DMS79 (cell line): Measurements from ENCODE around the gene HPN.
"Not testable (repeated sequence)": the region's sequence is repeated elsewhere in the genome, so short reads cannot be mapped to it uniquely, and the experiment has no call there.

Experiments used
- DNase-seq: peaks from one replicate; lab custom pipeline; 2025; lab: John Stamatoyannopoulos, UW

HPN gene

GRCh38 chr19:35084509-35084762, 42.9 kb downstream of the HPN start:
- no peak for DNase-seq

- DNase-seq = no peak
Measured at GRCh38 chr19:35085947-35086346, 44.4 kb downstream of the HPN start.

GRCh38 chr19:35086455-35086854, 44.9 kb downstream of the HPN start:
- no peak for DNase-seq

- DNase-seq = no peak
Measured at GRCh38 chr19:35087393-35087792, 45.9 kb downstream of the HPN start.

- DNase-seq = no peak
Measured at GRCh38 chr19:35088131-35088913, 46.8 kb downstream of the HPN start.

GRCh38 chr19:35089554-35089953, 48.0 kb downstream of the HPN start:
- DNase-seq = no peak

- DNase-seq = no peak
Measured at GRCh38 chr19:35090160-35090505, 48.6 kb downstream of the HPN start.

GRCh38 chr19:35090506-35091214, 49.1 kb downstream of the HPN start:
- no peak for DNase-seq

- no peak for DNase-seq
Measured at GRCh38 chr19:35093430-35093829, 51.9 kb downstream of the HPN start.

GRCh38 chr19:35093941-35094647, 52.6 kb downstream of the HPN start:
- DNase-seq = no peak

- DNase-seq = no peak
Measured at GRCh38 chr19:35094656-35095055, 53.1 kb downstream of the HPN start.

- DNase-seq = no peak
Measured at GRCh38 chr19:35095667-35096368, 54.3 kb downstream of the HPN start.

GRCh38 chr19:35098413-35099049, 57.0 kb downstream of the HPN start:
- DNase-seq = peak; percentile 9

GRCh38 chr19:35099155-35099896, 57.8 kb downstream of the HPN start:
- DNase-seq = no peak

GRCh38 chr19:35099897-35100275, 58.4 kb downstream of the HPN start:
- DNase-seq = no peak

GRCh38 chr19:35100588-35101533, 59.3 kb downstream of the HPN start:
- no peak for DNase-seq

- DNase-seq = not testable (repeated sequence)
Measured at GRCh38 chr19:35101949-35102348, 60.4 kb downstream of the HPN start.

- DNase-seq = not testable (repeated sequence)
Measured at GRCh38 chr19:35103614-35104013, 62.1 kb downstream of the HPN start.

- no peak for DNase-seq
Measured at GRCh38 chr19:35104361-35104760, 62.8 kb downstream of the HPN start.

- DNase-seq = no peak
Measured at GRCh38 chr19:35105047-35105410, 63.5 kb downstream of the HPN start.
